WI38 (cell line): ENCODE results near the gene OSER1.
"Not testable (repeated sequence)": the region's sequence is repeated elsewhere in the genome, so short reads cannot be mapped to it uniquely, and the experiment has no call there.

Experiments used
- H3K4me3 ChIP-seq: 2 replicates; pipeline ENCODE4 v1.5.1; 2011; ENCODE audit warnings: low read depth, mild to moderate bottlenecking, control low read depth, low read length
- TF ChIP-seq, protein P1 (sequence below): IDR thresholded peaks from 2 replicates; pipeline ENCODE4 v1.5.1; 2012; ENCODE audit warnings: low read depth, mild to moderate bottlenecking, control low read depth, low read length

Gene OSER1

DNA sequence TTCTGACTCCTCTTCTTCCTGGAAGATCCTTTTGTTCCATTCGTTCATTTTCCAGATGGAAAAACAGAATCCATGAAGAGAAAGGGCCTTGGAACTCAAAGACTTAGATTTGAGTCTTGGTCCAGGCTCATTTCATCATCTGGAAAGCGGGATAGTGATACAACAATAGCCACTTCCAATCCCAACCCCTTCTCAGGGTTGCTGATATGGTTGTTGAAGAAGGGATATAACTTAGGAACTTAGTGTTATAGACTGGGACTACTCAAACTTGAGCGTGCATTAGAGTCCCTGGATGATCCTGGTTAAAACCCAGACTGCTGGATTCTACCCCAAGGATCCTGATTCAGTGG, 37.8 kb upstream of the OSER1 start:
- TF ChIP-seq, protein P1, sequence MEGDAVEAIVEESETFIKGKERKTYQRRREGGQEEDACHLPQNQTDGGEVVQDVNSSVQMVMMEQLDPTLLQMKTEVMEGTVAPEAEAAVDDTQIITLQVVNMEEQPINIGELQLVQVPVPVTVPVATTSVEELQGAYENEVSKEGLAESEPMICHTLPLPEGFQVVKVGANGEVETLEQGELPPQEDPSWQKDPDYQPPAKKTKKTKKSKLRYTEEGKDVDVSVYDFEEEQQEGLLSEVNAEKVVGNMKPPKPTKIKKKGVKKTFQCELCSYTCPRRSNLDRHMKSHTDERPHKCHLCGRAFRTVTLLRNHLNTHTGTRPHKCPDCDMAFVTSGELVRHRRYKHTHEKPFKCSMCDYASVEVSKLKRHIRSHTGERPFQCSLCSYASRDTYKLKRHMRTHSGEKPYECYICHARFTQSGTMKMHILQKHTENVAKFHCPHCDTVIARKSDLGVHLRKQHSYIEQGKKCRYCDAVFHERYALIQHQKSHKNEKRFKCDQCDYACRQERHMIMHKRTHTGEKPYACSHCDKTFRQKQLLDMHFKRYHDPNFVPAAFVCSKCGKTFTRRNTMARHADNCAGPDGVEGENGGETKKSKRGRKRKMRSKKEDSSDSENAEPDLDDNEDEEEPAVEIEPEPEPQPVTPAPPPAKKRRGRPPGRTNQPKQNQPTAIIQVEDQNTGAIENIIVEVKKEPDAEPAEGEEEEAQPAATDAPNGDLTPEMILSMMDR: no peak
- no peak overlapping the region for H3K4me3 ChIP-seq

DNA sequence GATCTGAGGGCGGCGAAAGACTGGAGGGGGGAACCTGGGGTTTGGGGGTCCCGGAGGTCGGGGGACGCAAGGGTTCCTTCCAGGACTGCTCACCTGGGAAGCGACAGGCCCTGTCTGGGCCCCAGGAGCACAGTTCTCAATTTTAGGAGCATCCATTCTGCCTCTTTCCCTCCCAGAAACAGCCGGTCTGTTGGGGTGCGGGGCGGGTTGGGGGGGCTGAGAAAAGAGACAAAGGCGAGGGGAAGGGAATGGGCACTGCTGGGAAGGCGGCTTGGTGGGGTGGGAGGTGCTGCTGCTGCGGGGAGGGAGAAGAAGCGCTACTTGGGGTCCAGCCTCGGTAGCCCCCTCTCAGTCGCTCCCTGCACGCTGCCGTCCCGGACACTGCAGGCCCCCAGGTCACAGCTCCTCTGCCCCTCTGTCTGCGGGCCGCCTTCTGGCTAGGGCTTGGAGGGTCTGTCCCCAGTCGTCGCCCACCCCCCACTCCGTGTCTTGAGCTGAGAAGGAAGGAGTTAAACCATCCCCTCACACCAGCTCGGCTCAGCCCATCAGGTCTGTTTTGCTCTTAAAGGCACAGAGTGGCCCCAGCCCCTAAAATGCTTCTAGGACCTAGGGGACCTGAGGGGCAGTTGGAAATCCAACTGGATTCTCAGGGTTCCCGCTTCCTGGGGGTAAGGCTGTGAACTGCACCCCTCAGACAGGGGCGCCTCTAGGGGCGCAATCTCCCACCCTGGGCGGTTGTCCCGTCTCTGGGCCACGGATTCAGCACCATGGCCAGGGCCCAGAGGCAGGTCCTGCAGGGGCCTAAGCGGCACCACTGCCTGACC, 37.2 kb upstream of the OSER1 start:
- no peak overlapping the region for H3K4me3 ChIP-seq
- TF ChIP-seq, protein P1: peak; percentile 43

DNA sequence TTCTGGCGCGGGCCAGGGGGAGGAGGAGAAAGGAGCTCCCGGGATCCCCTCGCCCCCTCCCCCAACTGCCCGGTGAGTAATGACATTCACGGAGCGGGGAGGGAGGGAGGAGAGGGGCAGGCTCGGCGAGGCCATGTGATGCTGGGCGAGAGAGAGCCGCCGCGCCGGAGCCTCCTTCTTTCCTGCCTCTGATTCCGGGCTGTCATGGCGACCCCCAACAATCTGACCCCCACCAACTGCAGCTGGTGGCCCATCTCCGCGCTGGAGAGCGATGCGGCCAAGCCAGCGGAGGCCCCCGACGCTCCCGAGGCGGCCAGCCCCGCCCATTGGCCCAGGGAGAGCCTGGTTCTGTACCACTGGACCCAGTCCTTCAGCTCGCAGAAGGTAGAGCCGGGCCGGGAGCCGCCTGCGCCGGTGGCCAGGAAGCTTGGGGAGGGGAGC, 36.6 kb upstream of the OSER1 start, which contains the start of gene GDAP1L1:
Gene GDAP1L1, plus strand, starts transcription at position 178 of the 441 bp plus-strand sequence. Its CDS starts 27 bp downstream, at position 205.
- no peak within 1 kb of the TSS for H3K4me3 ChIP-seq
- TF ChIP-seq, protein P1: no peak

DNA sequence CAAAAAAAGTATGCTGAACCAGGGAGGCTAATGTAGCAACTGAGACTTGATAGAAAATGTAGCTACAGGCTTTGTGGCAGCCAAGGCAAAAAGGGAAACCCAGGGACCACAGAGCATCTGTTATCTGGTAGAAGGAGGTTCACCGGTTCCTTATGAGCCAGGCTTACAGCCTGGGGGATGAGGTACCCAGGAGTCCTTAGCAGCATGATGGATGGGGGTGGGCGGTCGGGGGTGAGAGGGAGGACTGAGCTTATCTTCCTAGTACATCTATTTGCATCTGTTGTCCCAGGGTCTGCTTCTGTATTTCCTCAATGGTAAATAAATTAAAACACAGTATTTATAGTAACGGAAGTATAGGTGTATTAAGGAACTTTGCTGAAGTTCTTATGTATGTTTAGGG, 35.4 kb upstream of the OSER1 start:
- TF ChIP-seq, protein P1: no peak
- H3K4me3 ChIP-seq: no peak overlapping the region

DNA sequence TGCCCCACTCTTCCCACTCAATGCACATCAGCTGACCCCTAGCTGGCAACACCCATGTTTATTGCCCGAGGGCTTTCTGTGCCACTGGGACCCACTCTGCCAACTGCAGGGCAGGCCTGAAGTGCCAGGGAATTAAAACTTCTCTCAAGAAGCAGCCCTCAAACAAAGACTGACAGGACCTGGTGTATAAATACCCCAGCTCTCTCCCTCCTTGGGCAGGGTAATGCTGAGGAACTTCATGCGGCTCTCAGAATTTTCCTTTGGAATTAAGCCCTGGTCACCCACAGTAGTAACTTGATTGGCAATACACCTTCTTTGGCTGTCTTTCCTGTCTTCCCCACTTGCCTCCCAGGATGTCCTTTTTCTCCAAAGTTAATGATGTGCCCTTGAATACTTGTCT, 31.2 kb upstream of the OSER1 start:
- TF ChIP-seq, protein P1: no peak
- H3K4me3 ChIP-seq: no peak overlapping the region

DNA sequence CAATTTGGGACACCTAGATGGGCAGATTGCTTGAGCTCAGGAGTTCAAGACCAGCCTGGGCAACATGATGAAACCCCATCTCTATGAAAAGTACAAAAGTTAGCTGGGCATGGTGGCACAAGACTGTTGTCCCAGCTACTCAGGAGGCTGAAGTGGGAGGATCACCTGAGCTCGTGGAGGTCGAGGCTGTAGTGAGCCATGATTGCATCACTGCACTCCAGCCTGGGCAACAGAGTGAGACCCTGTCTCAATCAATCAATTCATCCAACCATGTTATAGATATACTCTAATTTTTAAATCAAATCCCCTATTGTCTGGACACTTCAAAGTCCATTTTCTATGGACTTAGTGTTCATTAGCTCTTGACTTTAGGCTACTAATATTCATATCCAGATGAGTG, 26.3 kb upstream of the OSER1 start:
- H3K4me3 ChIP-seq: not testable (repeated sequence)

DNA sequence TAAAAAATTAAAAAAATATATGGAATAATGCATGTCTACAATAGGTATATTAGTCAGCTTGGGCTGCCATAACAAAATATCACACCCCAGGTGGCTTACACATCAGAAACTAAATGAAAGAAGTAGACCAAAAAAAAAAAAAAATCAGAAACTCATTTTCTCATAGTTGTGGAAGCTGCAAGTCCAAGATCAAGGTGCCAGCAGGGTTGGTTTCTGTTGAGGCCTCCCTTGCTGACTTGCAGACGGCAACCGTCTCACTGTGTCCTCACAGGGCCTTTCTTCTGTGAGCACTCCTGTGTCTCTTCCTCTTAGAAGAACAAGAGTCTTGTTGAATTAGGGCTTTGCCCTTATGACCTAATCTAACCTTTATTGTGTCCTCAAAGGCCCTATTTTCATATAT, 25.1 kb upstream of the OSER1 start:
- TF ChIP-seq, protein P1: no peak
- H3K4me3 ChIP-seq: no peak overlapping the region
